Mucosa of stomach (tissue), 1 donor: ENCODE data around the gene NT5C1B.
A peak's percentile ranks its signal among the peaks of the same experiment; 100 is the strongest.

ENCODE experiments used
- H3K27me3 ChIP-seq: one replicate; pipeline ENCODE4 v1.7.0; 2013; ENCODE audit warnings: mild to moderate bottlenecking, low read length; ENCODE audit not compliant: control insufficient read depth, insufficient read depth
- H3K36me3 ChIP-seq: one replicate; pipeline ENCODE4 v1.7.0; 2013; ENCODE audit warnings: low read length; ENCODE audit not compliant: control insufficient read depth, insufficient read depth
- H3K4me1 ChIP-seq: one replicate; pipeline ENCODE4 v1.7.0; 2013; ENCODE audit warnings: mild to moderate bottlenecking, low read length; ENCODE audit not compliant: control insufficient read depth, insufficient read depth
- H3K4me3 ChIP-seq: one replicate; pipeline ENCODE4 v1.7.0; 2013; ENCODE audit warnings: low read length
- H3K9ac ChIP-seq: one replicate; pipeline ENCODE4 v1.7.0; 2013; ENCODE audit warnings: mild to moderate bottlenecking, low read length, moderate library complexity
- H3K9me3 ChIP-seq: one replicate; pipeline ENCODE4 v1.7.0; 2013; ENCODE audit warnings: mild to moderate bottlenecking, low read length, moderate library complexity; ENCODE audit not compliant: control insufficient read depth
- donor health status: Pancreatic carcinoma.

The NT5C1B gene

DNA sequence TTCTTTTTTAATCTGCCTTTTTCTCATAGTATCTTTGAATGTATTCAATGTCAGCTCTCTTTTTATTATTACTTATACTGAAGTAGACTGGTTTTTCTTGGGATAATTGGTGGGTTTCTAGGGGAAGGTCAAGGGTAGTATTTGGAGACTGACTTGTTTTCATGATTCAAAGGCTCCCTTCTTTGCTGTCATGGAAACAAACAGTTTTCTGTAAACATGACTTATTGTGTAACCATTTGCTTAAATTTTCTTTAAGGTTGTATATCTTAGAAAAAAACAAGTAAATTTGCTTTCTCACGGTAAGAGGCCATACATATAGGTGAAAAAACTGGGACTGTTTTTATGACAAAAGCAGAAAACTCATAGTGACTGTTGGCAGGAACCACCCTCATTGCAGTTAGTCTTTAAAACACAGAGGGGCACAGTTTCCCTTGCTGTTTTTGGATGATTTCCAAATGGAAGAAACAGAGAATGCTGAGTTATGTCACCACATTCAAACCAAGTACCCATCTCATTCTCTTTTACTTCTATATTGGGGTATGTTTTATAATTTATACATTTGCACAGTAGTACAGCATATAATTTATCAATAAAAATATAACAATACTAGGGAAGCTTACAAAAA is 23.1 kb downstream of the NT5C1B start:
- Histone ChIP-seq H3K9ac (no peak overlapping the region), H3K27me3 (no peaks in the 10 kb centered on the region), H3K4me1 (no peaks in the 10 kb centered on the region), H3K36me3 (no peaks in the 10 kb centered on the region), H3K4me3 (no peak overlapping the region), H3K9me3 (no peaks in the 10 kb centered on the region)

DNA sequence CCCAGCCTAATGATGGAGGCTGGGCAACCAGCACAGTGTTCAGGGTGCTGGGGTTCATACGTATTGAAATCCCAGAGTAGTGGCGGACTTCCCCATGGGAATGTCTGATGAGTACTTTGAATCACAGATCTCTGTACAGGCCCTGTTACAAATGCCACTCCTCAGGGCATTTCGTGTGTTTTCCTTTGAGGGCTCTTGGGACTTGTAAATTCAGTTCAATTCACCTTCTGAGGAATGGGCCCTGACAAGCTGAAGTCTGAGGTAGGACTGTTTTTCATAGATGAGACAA is 28.6 kb downstream of the NT5C1B start:
- H3K27me3 ChIP-seq, result no peaks in the 10 kb centered on the region

DNA sequence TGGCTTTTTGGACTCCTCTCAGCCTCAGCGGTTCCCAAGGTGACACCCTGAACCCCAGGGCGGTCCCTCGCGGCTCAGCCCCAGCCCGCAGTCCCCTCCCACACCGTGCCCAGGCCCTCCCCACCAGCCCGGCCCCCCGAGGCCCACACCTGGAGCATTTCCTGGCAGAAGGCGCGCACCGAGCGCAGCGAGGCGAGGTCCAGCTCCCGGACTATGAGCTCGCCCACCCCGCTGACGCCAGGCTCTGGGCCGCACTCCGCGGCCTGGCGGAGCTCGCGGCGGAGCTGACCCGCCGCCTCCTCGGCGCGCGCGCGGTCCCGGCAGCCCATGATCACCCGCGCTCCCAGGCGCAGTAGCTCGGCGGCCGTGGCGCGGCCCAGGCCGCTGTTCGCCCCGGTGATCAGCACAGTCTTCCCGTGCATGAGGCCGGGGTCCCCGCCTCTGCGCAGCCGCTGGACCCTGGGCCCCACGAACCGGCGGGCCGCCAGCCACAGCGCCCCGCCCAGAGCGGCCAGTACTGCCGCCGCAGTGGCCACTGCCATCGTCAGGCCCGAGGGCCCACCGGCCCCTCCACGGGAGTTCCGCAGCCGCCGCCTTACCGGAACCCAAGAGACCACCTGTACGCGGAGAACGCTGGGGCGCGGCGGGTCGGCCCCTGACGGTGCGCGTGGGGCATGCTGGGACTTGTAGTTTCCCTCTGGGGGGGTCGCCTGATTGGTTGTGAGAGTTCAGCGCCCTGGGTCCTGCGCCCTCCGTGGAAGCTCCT is 29.2 kb downstream of the NT5C1B start, which contains the start of gene RDH14:
Gene RDH14 (minus strand): TSS at position 623 of the 766 bp plus-strand sequence. CDS start 81 bp downstream, at position 542.
- Histone ChIP-seq H3K4me3 (peak within 1 kb of the TSS; percentile 64), H3K9ac (peak within 1 kb of the TSS; percentile 93), H3K27me3 (no peaks in the 10 kb centered on the region), H3K9me3 (no peaks in the 10 kb centered on the region), H3K36me3 (no peaks in the 10 kb centered on the region), H3K4me1 (peaks cover 7% of the 10 kb centered on the region)

More for the DNA sequence above, 28.6 kb downstream of the NT5C1B start:
- peak overlapping the region; percentile 93 for H3K9ac ChIP-seq
- H3K36me3 ChIP-seq, result no peaks in the 10 kb centered on the region
- peaks cover 7% of the 10 kb centered on the region for H3K4me1 ChIP-seq
- H3K9me3 ChIP-seq, result no peaks in the 10 kb centered on the region
- peak overlapping the region; percentile 64 for H3K4me3 ChIP-seq

- Histone ChIP-seq H3K4me3 (peak overlapping the region; percentile 64), H3K9me3 (no peaks in the 10 kb centered on the region), H3K9ac (peak overlapping the region; percentile 93), H3K36me3 (no peaks in the 10 kb centered on the region), H3K27me3 (no peaks in the 10 kb centered on the region), H3K4me1 (peaks cover 7% of the 10 kb centered on the region)
Observed at GRCh38 chr2:18559531-18560030, 29.8 kb downstream of the NT5C1B start.

DNA sequence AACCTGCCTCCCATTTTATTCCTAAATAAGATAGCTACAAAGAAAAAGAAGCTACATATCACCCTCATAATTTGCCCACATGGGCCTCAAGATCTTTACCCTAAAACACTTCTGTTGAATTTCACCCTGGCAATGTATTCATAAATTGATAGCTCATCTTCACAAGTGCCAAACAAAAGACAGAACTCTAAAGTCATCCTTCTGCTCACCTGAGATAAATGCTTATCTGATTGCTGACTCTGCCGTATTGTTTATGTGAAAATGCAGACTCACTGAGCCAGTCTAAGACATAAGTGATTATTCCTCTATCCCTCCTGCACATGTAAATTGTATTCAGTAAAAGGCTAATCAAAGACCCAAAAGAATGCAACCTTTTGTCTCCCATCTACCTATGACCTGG is 30.9 kb downstream of the NT5C1B start:
- H3K9me3 ChIP-seq, result no peaks in the 10 kb centered on the region
- no peaks in the 10 kb centered on the region for H3K36me3 ChIP-seq
- no peaks in the 10 kb centered on the region for H3K27me3 ChIP-seq
- H3K4me1 ChIP-seq, result peaks cover 7% of the 10 kb centered on the region
- H3K4me3 ChIP-seq, result no peak overlapping the region
- no peak overlapping the region for H3K9ac ChIP-seq

DNA sequence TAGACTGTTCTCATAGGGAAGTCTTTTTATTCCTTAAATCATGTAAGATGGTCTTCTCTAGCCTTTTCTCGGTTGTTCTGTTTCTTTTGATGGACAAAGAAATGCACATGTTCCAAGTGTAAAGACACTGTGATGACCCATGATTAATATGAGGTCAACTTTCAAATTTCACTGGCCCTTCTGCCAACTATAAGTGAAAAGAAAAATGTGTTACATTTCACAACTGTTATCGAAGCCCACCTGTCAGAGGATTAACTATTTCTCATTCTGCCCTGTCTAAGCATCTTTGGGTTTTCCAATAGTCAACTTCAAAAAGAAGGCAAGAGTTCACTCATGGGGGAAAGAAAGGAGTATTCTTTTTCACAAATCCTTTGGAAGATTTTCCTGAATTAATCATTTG is 32.2 kb downstream of the NT5C1B start:
- H3K27me3 ChIP-seq, result no peaks in the 10 kb centered on the region
- no peaks in the 10 kb centered on the region for H3K9me3 ChIP-seq
- no peaks in the 10 kb centered on the region for H3K36me3 ChIP-seq
- peaks cover 17% of the 10 kb centered on the region for H3K4me1 ChIP-seq
- H3K4me3 ChIP-seq, result no peak overlapping the region
- no peak overlapping the region for H3K9ac ChIP-seq

GRCh38 chr2:18552351-18553077 is 36.9 kb downstream of the NT5C1B start:
- Histone ChIP-seq H3K27me3 (no peaks in the 10 kb centered on the region), H3K36me3 (no peaks in the 10 kb centered on the region), H3K4me3 (no peak overlapping the region), H3K9me3 (no peaks in the 10 kb centered on the region), H3K4me1 (peaks cover 27% of the 10 kb centered on the region), H3K9ac (no peak overlapping the region)

GRCh38 chr2:18551623-18552022 is 37.7 kb downstream of the NT5C1B start:
- Histone ChIP-seq H3K27me3 (no peaks in the 10 kb centered on the region), H3K9me3 (no peaks in the 10 kb centered on the region), H3K4me3 (no peak overlapping the region), H3K4me1 (peaks cover 28% of the 10 kb centered on the region), H3K9ac (peak overlapping the region; percentile 38), H3K36me3 (no peaks in the 10 kb centered on the region)

DNA sequence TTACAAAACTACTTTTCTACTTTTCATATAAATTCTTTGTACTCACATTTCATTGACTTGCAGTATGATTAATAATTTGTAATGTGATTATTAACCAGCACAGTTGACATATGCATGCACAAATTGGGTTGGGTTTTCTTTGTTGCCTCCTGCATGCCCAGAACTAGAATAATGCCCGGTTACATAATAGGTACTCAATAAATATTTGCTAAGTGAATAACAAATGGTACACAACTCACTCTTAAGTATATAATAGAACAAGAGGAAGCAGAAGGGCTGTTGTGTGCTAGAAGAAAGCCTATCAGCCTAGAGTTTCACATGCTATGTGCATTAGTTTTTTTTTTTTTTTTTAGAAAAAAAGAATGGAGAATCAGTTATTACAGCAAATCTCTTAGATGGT is 38.2 kb downstream of the NT5C1B start:
- Histone ChIP-seq H3K9me3 (no peaks in the 10 kb centered on the region), H3K36me3 (no peaks in the 10 kb centered on the region), H3K4me3 (no peak overlapping the region), H3K4me1 (peaks cover 32% of the 10 kb centered on the region), H3K9ac (no peak overlapping the region), H3K27me3 (no peaks in the 10 kb centered on the region)

- Histone ChIP-seq H3K9ac (no peak overlapping the region), H3K4me1 (peaks cover 33% of the 10 kb centered on the region), H3K36me3 (no peaks in the 10 kb centered on the region), H3K27me3 (no peaks in the 10 kb centered on the region), H3K9me3 (no peaks in the 10 kb centered on the region), H3K4me3 (no peak overlapping the region)
Observed at GRCh38 chr2:18550433-18550832, 38.9 kb downstream of the NT5C1B start.

GRCh38 chr2:18549083-18549482 is 40.3 kb downstream of the NT5C1B start:
- Histone ChIP-seq H3K27me3 (no peaks in the 10 kb centered on the region), H3K4me1 (peaks cover 33% of the 10 kb centered on the region), H3K9me3 (no peaks in the 10 kb centered on the region), H3K4me3 (no peak overlapping the region), H3K9ac (no peak overlapping the region), H3K36me3 (no peaks in the 10 kb centered on the region)

DNA sequence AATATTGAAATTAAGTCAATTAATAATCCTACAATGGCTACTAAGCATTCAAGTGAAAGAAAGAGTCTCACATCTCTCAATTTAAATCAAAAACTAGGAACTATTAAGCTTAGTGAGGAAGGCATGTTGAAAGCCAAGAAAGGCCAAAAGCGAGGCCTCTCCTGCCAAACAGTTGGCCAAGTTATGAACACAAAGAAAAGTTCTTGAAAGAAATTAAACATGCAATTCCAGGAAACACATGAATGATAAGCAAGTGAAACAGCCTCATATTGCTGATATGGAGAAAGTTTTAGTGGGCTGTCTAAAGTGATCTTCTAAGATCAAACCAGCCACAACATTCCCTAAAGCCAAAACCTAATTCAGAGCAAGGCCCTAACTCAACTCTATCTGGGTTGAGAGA is 40.7 kb downstream of the NT5C1B start:
- H3K9me3 ChIP-seq, result no peaks in the 10 kb centered on the region
- no peaks in the 10 kb centered on the region for H3K36me3 ChIP-seq
- peaks cover 33% of the 10 kb centered on the region for H3K4me1 ChIP-seq
- H3K4me3 ChIP-seq, result no peak overlapping the region
- no peak overlapping the region for H3K9ac ChIP-seq
- no peaks in the 10 kb centered on the region for H3K27me3 ChIP-seq
